ENCODE measurements around the gene FRMD4A. TPM values are rescaled to one million over a fixed set of nuclear protein-coding genes. Genes with fewer than 3 reads are reported as not detected.

FRMD4A gene
- total RNA-seq, 4 donors from 2014 or later: 5.6 to 34.1 (median 19.4) TPM

- Histone ChIP-seq H3K9me3 (no peaks in the 10 kb centered on the region), H3K4me3 (no peak overlapping the region), H3K36me3 (no peaks in the 10 kb centered on the region), H3K27me3 (no peaks in the 10 kb centered on the region), H3K4me1 (no peaks in the 10 kb centered on the region), H3K27ac (no peak overlapping the region)
- intact Hi-C loops (cut with DNase I; ENCODE audit: low total_unique reads): no loop called here
- DNase-seq: no peak
- TF ChIP-seq CTCF (IDR thresholded peaks at IDR 0.05) (no peak), POLR2A (IDR thresholded peaks at IDR 0.05) (no peak)
These were observed 526.9 kb downstream of the FRMD4A start for GRCh38 chr10:13803566-13804554.

DNA sequence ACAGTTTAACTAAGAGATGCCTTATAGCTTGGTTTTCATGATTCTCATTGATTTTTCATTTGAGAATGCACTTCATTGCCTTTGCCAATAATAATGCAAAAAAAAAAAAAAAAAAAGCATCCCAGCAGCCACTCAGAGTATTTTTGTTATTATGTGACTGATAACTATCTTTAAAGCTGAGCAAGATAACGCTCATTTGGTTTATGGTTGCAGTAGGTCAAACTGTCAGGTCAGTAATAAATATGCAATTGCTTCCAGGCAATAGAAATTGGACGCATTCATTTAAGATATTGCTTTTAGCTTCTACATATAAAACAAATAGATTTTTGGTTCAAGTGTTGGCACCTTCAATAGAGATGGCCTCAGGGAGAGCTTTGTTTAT lies 528.8 kb downstream of the FRMD4A start:
- TF ChIP-seq CTCF (IDR thresholded peaks at IDR 0.05) (no peak), POLR2A (IDR thresholded peaks at IDR 0.05) (no peak)
- Histone ChIP-seq H3K9me3 (no peaks in the 10 kb centered on the region), H3K36me3 (no peaks in the 10 kb centered on the region), H3K4me1 (no peaks in the 10 kb centered on the region), H3K27ac (no peak overlapping the region), H3K4me3 (no peak overlapping the region), H3K27me3 (no peaks in the 10 kb centered on the region)
- DNase-seq: no peak
- intact Hi-C loops (cut with DNase I; ENCODE audit: low total_unique reads): no loop called here

- Histone ChIP-seq H3K27me3 (no peaks in the 10 kb centered on the region), H3K4me3 (no peak overlapping the region), H3K27ac (no peak overlapping the region), H3K4me1 (no peaks in the 10 kb centered on the region), H3K9me3 (no peaks in the 10 kb centered on the region), H3K36me3 (no peaks in the 10 kb centered on the region)
- intact Hi-C loops (cut with DNase I; ENCODE audit: low total_unique reads): no loop called here
- no peak for DNase-seq
- TF ChIP-seq CTCF (IDR thresholded peaks at IDR 0.05): no peak
- TF ChIP-seq POLR2A (IDR thresholded peaks at IDR 0.05): no peak
These were observed 529.4 kb downstream of the FRMD4A start for GRCh38 chr10:13801156-13801906.

- H3K27ac ChIP-seq: no peak overlapping the region
- no peaks in the 10 kb centered on the region for H3K4me1 ChIP-seq
- TF ChIP-seq POLR2A (IDR thresholded peaks at IDR 0.05) (no peak), CTCF (IDR thresholded peaks at IDR 0.05) (no peak)
- H3K27me3 ChIP-seq: no peaks in the 10 kb centered on the region
- H3K9me3 ChIP-seq: no peaks in the 10 kb centered on the region
- intact Hi-C loops (cut with DNase I; ENCODE audit: low total_unique reads): loop anchor here (10.0 kb wide), 1 partner anchor 298 kb away; no protein-coding TSS in a partner anchor
- DNase-seq: no peak
- H3K4me3 ChIP-seq: no peak overlapping the region
- H3K36me3 ChIP-seq: no peaks in the 10 kb centered on the region
These were observed 533.6 kb downstream of the FRMD4A start for GRCh38 chr10:13797164-13797563.

Measured in uterus (tissue), 4 donors.